ENCODE measurements around the gene ERCC8. TPM values are rescaled to one million over a fixed set of nuclear protein-coding genes. Genes with fewer than 3 reads are reported as not detected.

The ERCC8 gene
- total and polyA plus RNA-seq, 2 of the 13 experiments (the other 11 are each of a cell fraction or from before 2014, with no cell fraction given), result 24.4 to 35.2 TPM

- TF ChIP-seq PATZ1 (CRISPR knock-in tag; IDR thresholded peaks at IDR 0.05) (no peak), ZFP36 (IDR thresholded peaks at IDR 0.05; ENCODE audit: borderline replicate concordance, low read depth, low read length, partially characterized antibody) (no peak), JUN (CRISPR knock-in tag; IDR thresholded peaks at IDR 0.05) (no peak), ZNF441 (CRISPR knock-in tag; IDR thresholded peaks at IDR 0.05; ENCODE audit: borderline replicate concordance) (0 out of 2 replicates have a peak, but pooled peaks have one; percentile 35), MED1 (CRISPR knock-in tag; IDR thresholded peaks at IDR 0.05) (no peak), HMGXB4 (CRISPR knock-in tag; IDR thresholded peaks at IDR 0.05; ENCODE audit: borderline replicate concordance in 1 of 2, low read depth in 1 of 2) (no peak), SMAD3 (CRISPR knock-in tag; IDR thresholded peaks at IDR 0.05) (no peak), ATRX (CRISPR knock-in tag; IDR thresholded peaks at IDR 0.05; ENCODE audit: borderline replicate concordance) (no peak), TIGD3 (CRISPR knock-in tag; IDR thresholded peaks at IDR 0.05; ENCODE audit: borderline replicate concordance) (no peak), ZNF703 (CRISPR knock-in tag; IDR thresholded peaks at IDR 0.05; ENCODE audit: borderline replicate concordance) (no peak), AHDC1 (CRISPR knock-in tag; IDR thresholded peaks at IDR 0.05; ENCODE audit: borderline replicate concordance) (0 out of 2 replicates have a peak, but pooled peaks have one; percentile 26), CENPBD1 (CRISPR knock-in tag; IDR thresholded peaks at IDR 0.05; ENCODE audit: borderline replicate concordance, low read depth) (no peak)
Measured at GRCh38 chr5:60843386-60843935, 101.4 kb downstream of the ERCC8 start (continued).
